ENCODE data around the gene SLC25A27.

The SLC25A27 gene

GRCh38 chr6:46651816-46652215, 959 bp upstream of the SLC25A27 start:
- no peak for DNase-seq

- no peak for DNase-seq
Measured at GRCh38 chr6:46652232-46652602, 558 bp upstream of the SLC25A27 start.

- DNase-seq = no peak
Measured at GRCh38 chr6:46653439-46654195, 842 bp downstream of the SLC25A27 start.

- DNase-seq = no peak
Measured at GRCh38 chr6:46655803-46656202, 3.0 kb downstream of the SLC25A27 start.

- no peak for DNase-seq
Measured at GRCh38 chr6:46657642-46658041, 4.9 kb downstream of the SLC25A27 start.

GRCh38 chr6:46661483-46661882, 8.7 kb downstream of the SLC25A27 start:
- DNase-seq = no peak

GRCh38 chr6:46667377-46667776, 14.6 kb downstream of the SLC25A27 start:
- no peak for DNase-seq

- DNase-seq = no peak
Measured at GRCh38 chr6:46674410-46674809, 21.6 kb downstream of the SLC25A27 start.

GRCh38 chr6:46676604-46677313, 24.0 kb downstream of the SLC25A27 start:
- no peak for DNase-seq

- no peak for DNase-seq
Measured at GRCh38 chr6:46677314-46677654, 24.5 kb downstream of the SLC25A27 start.

GRCh38 chr6:46684771-46685170, 32.0 kb downstream of the SLC25A27 start:
- DNase-seq = no peak

GRCh38 chr6:46687619-46688097, 34.9 kb downstream of the SLC25A27 start, which contains the start of gene TDRD6:
TDRD6 (plus strand) TSS chr6:46687885; CDS start chr6:46688129, 244 bp downstream.
- no peak for DNase-seq

- DNase-seq = no peak
Measured at GRCh38 chr6:46688117-46688965, 35.6 kb downstream of the SLC25A27 start.

GRCh38 chr6:46688966-46689335, 36.2 kb downstream of the SLC25A27 start:
- no peak for DNase-seq

GRCh38 chr6:46689657-46690056, 36.9 kb downstream of the SLC25A27 start:
- no peak for DNase-seq

GRCh38 chr6:46690141-46690755, 37.5 kb downstream of the SLC25A27 start:
- no peak for DNase-seq

- no peak for DNase-seq
Measured at GRCh38 chr6:46690911-46691451, 38.2 kb downstream of the SLC25A27 start.

GRCh38 chr6:46699970-46700369, 47.2 kb downstream of the SLC25A27 start:
- no peak for DNase-seq

- peak; percentile 14 for DNase-seq
Measured at GRCh38 chr6:46704562-46704961, 51.8 kb downstream of the SLC25A27 start.

- no peak for DNase-seq
Measured at GRCh38 chr6:46706464-46706863, 53.7 kb downstream of the SLC25A27 start.

GRCh38 chr6:46711491-46711890, 58.7 kb downstream of the SLC25A27 start:
- DNase-seq = no peak

GRCh38 chr6:46715141-46715540, 62.4 kb downstream of the SLC25A27 start:
- DNase-seq = no peak

- no peak for DNase-seq
Measured at GRCh38 chr6:46719099-46719498, 66.3 kb downstream of the SLC25A27 start.

All from SHP77 treated with DMSO at 0.1 percent for 48 hours (cell line).